Endothelial cell of umbilical vein (primary cell): ENCODE data around the gene NEU3. TPM values are rescaled to one million over a fixed set of nuclear protein-coding genes. Genes with fewer than 3 reads are reported as not detected.

Source experiments
- BruUV-seq: library from RNA; stranded (reverse); fragments of 400-500 nt; replicated peaks from 2 replicates; lab custom pipeline; 2021; lab: Mats Ljungman, UMichigan
- CTCF ChIA-PET: fragments of 300-600, 350-600 bp; sonication (Branson Sonifier 250); formaldehyde crosslinking; loops from one replicate; lab custom pipeline; 2021; ENCODE audit warnings: antibody characterized with exemption, inconsistent platforms; lab: Charles Lee
- POLR2A ChIA-PET: fragments of 300-600, 350-600 bp; sonication (Branson Sonifier 250); formaldehyde crosslinking; loops from one replicate; lab custom pipeline; 2021; ENCODE audit warnings: antibody characterized with exemption, inconsistent platforms; lab: Charles Lee
- DNase-seq: peaks from one replicate; pipeline ENCODE4 v3.0.0-alpha.2; 2011; ENCODE audit warnings: low read depth, low spot score
- FAIRE-seq: peaks from 2 replicates; lab custom pipeline; 2011; peaks lifted over from hg19 to GRCh38; lab: Jason Lieb, UNC
- H2AFZ ChIP-seq: 2 replicates; pipeline ENCODE4 v1.6.0; 2012; ENCODE audit warnings: low read depth, low read length, control low read depth, inconsistent platforms
- H3K27ac ChIP-seq: 2 replicates; pipeline ENCODE4 v1.5.1; 2011; ENCODE audit warnings: low read depth, mild to moderate bottlenecking, control low read depth, low read length, moderate library complexity; ENCODE audit not compliant: insufficient read depth
- H3K27me3 ChIP-seq, 2 experiments: 2 replicates each; pipeline versions ENCODE4 v1.6.0 to v1.6.1; 2011; ENCODE audit warnings: low read length in 2 of 2, mixed read lengths in 1 of 2; ENCODE audit not compliant: control insufficient read depth in 2 of 2, insufficient read depth in 2 of 2
- H3K36me3 ChIP-seq, 2 experiments: 2 replicates in 1 of 2; 3 replicates in 1 of 2; pipeline ENCODE4 v1.5.1; 2011; ENCODE audit warnings: low read length in 2 of 2, mild to moderate bottlenecking in 1 of 2, moderate library complexity in 1 of 2; ENCODE audit not compliant: control insufficient read depth in 2 of 2, insufficient read depth in 2 of 2; ENCODE audit errors: extremely low read depth in 1 of 2
- H3K4me1 ChIP-seq: 3 replicates; pipeline ENCODE4 v1.5.1; 2011; ENCODE audit warnings: mild to moderate bottlenecking, low read length; ENCODE audit not compliant: control insufficient read depth, insufficient read depth; ENCODE audit errors: extremely low read depth
- H3K4me2 ChIP-seq: 2 replicates; pipeline ENCODE4 v1.6.1; 2011; ENCODE audit warnings: low read length, control low read depth, mixed read lengths; ENCODE audit not compliant: insufficient read depth
- H3K4me3 ChIP-seq, 3 experiments: fragments of 200-600 bp in 1 of 3; sonication (generic), shearing (Covaris generic) in 1 of 3; replicated peaks in 1 of 3; 2 replicates each; pipeline ENCODE4 v1.5.1; 2011 to 2016; ENCODE audit warnings: control low read depth in 3 of 3, low read length in 3 of 3, mild to moderate bottlenecking in 2 of 3, inconsistent platforms in 1 of 3, low read depth in 1 of 3, moderate library complexity in 1 of 3; ENCODE audit not compliant: insufficient read depth in 1 of 3
- H3K79me2 ChIP-seq: 2 replicates; pipeline ENCODE4 v1.6.0; 2012; ENCODE audit warnings: low read length, inconsistent platforms; ENCODE audit not compliant: control insufficient read depth, insufficient read depth
- H3K9ac ChIP-seq: replicated peaks from 2 replicates; pipeline ENCODE3; 2011; ENCODE audit warnings: low read length, control low read depth; ENCODE audit not compliant: insufficient read depth; ENCODE audit errors: extremely low read depth
- H3K9me1 ChIP-seq: replicated peaks from 3 replicates; pipeline ENCODE4 v1.6.0; 2011; ENCODE audit warnings: mild to moderate bottlenecking, low read length; ENCODE audit not compliant: control insufficient read depth, insufficient read depth; ENCODE audit errors: extremely low read depth
- H3K9me3 ChIP-seq: replicated peaks from 2 replicates; pipeline ENCODE4 v1.5.1; 2012; ENCODE audit warnings: low read length, inconsistent platforms; ENCODE audit not compliant: control insufficient read depth, insufficient read depth
- H4K20me1 ChIP-seq: replicated peaks from 2 replicates; pipeline ENCODE3; 2011; ENCODE audit warnings: mild to moderate bottlenecking, low read length; ENCODE audit not compliant: control insufficient read depth, insufficient read depth; ENCODE audit errors: extremely low read depth
- EZH2 ChIP-seq: IDR thresholded peaks from 2 replicates; pipeline ENCODE4 v1.6.1; 2012; ENCODE audit warnings: borderline replicate concordance, low read depth, mild to moderate bottlenecking, moderate library complexity, low read length, inconsistent platforms; ENCODE audit not compliant: severe bottlenecking
- FOS ChIP-seq: IDR thresholded peaks from 2 replicates; pipeline ENCODE4 v1.6.1; 2011; ENCODE audit warnings: mild to moderate bottlenecking, low read length, moderate library complexity, borderline replicate concordance; ENCODE audit not compliant: insufficient read depth
- GATA2 ChIP-seq: IDR thresholded peaks from 2 replicates; pipeline ENCODE4 v1.7.0; 2011; ENCODE audit warnings: low read depth, mild to moderate bottlenecking, moderate library complexity, mixed read lengths, low read length; ENCODE audit not compliant: insufficient read length, insufficient read depth
- JUN ChIP-seq: IDR thresholded peaks from 2 replicates; pipeline ENCODE4 v1.6.1; 2011; ENCODE audit warnings: borderline replicate concordance, low read depth; ENCODE audit not compliant: insufficient read length, insufficient read depth
- MAX ChIP-seq: IDR thresholded peaks from 2 replicates; pipeline ENCODE4 v1.6.1; 2011; ENCODE audit not compliant: insufficient read depth, insufficient read length
- MYC ChIP-seq: IDR thresholded peaks from one replicate; pipeline ENCODE4 v1.6.1; 2011; ENCODE audit warnings: mild to moderate bottlenecking, low read depth, low read length
- POLR2A ChIP-seq: IDR thresholded peaks from 2 replicates; pipeline ENCODE4 v1.6.1; 2012; ENCODE audit warnings: low read depth, mild to moderate bottlenecking, control low read depth, low read length
- POLR2AphosphoS5 ChIP-seq: IDR thresholded peaks from 2 replicates; pipeline ENCODE4 v1.6.1; 2012; ENCODE audit warnings: low read depth, mild to moderate bottlenecking, control low read depth, low read length, moderate library complexity; ENCODE audit not compliant: insufficient read depth
- dilution Hi-C: fragments of 300-500 bp; cut with MboI; formaldehyde crosslinking; loops from one replicate; pipeline ENCODE4 v1.15.0; 2019; ENCODE audit warnings: low sequenced_read_pairs; ENCODE audit not compliant: extremely low pct_ligation_motif_present
- intact Hi-C: fragments of 100-400 bp; cut with micrococcal nuclease; formaldehyde crosslinking; loops from one replicate; pipeline ENCODE4 v1.10.0; 2022
- polyA plus RNA-seq, 4 experiments: library from polyadenylated mRNA; depleted of rRNA in 3 of 4; stranded (reverse) in 3 of 4; unstranded in 1 of 4; fragments of >200 nt; gene quantifications; 2 replicates each; pipeline versions ENCODE4 v1.2.1 to v1.2.3, GENCODE V29; 2011 to 2012; ENCODE audit warnings: missing spikeins in 1 of 4
- total RNA-seq: library from RNA; stranded (reverse); gene quantifications from 2 replicates; pipeline ENCODE4 v1.2.3, GENCODE V29; 2021
- TF ChIP-seq, protein P1 (sequence below), 2 donors: IDR thresholded peaks; 1 replicate in 1 of 2; 2 replicates in 1 of 2; pipeline ENCODE4 v1.5.1; 2011; ENCODE audit warnings: low read length in 2 of 2, mild to moderate bottlenecking in 2 of 2, moderate library complexity in 2 of 2, control low read depth in 1 of 2, inconsistent platforms in 1 of 2, low read depth in 1 of 2; ENCODE audit not compliant: insufficient read depth in 1 of 2; ENCODE audit errors: extremely low read depth in 1 of 2

NEU3 gene
- total and polyA plus RNA-seq, 2 donors (not counting 3 experiments of a cell fraction or from before 2014, with no cell fraction given) = 5.9 to 7.0 TPM

DNA sequence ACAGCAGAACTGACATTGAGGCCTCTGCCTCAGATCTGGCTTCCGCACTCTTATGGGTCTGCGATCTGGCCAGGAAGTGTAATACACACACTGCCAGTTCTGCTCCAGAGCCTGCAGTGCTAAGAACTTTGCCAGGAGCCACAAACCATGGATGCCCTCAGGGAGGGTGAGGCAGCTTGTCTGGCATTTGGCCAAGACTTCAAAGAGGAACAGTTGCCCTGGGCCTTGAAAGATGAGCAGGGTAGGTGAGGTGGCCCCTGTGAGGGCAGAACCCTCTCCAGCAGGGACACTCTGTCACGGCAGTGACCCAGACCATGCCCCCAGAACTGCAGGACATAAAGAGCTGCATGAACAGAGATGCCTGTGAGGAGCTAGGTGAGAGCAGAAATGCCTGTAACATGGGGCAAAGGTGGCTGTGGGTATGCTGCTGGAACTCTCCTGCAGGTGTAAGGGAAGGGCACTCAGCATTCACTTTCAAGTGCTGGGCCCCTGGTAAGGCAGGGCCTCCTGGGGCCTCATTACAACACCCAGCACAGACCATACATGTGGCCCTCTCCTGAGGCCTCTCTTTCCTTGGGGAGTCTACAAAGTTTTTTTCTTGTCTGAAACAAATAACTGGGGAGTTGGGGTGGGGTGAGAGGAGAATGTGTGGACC is 47.3 kb downstream of the NEU3 start:
- Histone ChIP-seq H3K79me2 (no peaks in the 10 kb centered on the region), H3K27ac (no peak overlapping the region), H2AFZ (no peak overlapping the region), H3K9me1 (no peaks in the 10 kb centered on the region), H3K9ac (no peak overlapping the region), H3K4me2 (no peak overlapping the region), H3K36me3 (no peaks in the 10 kb centered on the region), H3K4me1 (peaks cover 7% of the 10 kb centered on the region), H3K4me3 (no peak overlapping the region), H3K9me3 (no peaks in the 10 kb centered on the region), H4K20me1 (no peaks in the 10 kb centered on the region), H3K27me3 (no peaks in the 10 kb centered on the region)
- CTCF ChIA-PET = interaction anchor here (0.6 to 6.6 kb wide), 7 partner anchors 13 to 213 kb away, joined by 3 to 100 read pairs (median 6); no protein-coding TSS in a partner anchor
- POLR2A ChIA-PET = no interaction called here
- FAIRE-seq = no peak
- intact Hi-C loops = no loop called here
- BruUV-seq = no TSS peak
- dilution Hi-C loops = no loop called here
- TF ChIP-seq POLR2AphosphoS5 = no peak
- TF ChIP-seq, protein P1, sequence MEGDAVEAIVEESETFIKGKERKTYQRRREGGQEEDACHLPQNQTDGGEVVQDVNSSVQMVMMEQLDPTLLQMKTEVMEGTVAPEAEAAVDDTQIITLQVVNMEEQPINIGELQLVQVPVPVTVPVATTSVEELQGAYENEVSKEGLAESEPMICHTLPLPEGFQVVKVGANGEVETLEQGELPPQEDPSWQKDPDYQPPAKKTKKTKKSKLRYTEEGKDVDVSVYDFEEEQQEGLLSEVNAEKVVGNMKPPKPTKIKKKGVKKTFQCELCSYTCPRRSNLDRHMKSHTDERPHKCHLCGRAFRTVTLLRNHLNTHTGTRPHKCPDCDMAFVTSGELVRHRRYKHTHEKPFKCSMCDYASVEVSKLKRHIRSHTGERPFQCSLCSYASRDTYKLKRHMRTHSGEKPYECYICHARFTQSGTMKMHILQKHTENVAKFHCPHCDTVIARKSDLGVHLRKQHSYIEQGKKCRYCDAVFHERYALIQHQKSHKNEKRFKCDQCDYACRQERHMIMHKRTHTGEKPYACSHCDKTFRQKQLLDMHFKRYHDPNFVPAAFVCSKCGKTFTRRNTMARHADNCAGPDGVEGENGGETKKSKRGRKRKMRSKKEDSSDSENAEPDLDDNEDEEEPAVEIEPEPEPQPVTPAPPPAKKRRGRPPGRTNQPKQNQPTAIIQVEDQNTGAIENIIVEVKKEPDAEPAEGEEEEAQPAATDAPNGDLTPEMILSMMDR (IDR thresholded peaks at IDR 0.05; ENCODE audit: extremely low read depth in 1 of 2, insufficient read depth in 1 of 2, low read depth in 1 of 2, low read length in 2 of 2) = no peak
- no peak for TF ChIP-seq MAX
- no peak for TF ChIP-seq FOS
- TF ChIP-seq JUN = no peak
- TF ChIP-seq GATA2 = no peak
- TF ChIP-seq EZH2 = no peak
- no peak for TF ChIP-seq MYC
- TF ChIP-seq POLR2A = no peak
- no peak for DNase-seq
